DMS153 (cell line): ENCODE results near the gene RAPGEF6.
"Not testable (repeated sequence)": the region's sequence is repeated elsewhere in the genome, so short reads cannot be mapped to it uniquely, and the experiment has no call there.

Experiments used
- DNase-seq: peaks from one replicate; lab custom pipeline; 2025; lab: John Stamatoyannopoulos, UW

The RAPGEF6 gene

GRCh38 chr5:131640043-131640856 is 5.2 kb upstream of the RAPGEF6 start:
- no peak for DNase-seq

- DNase-seq = no peak
Observed at GRCh38 chr5:131639148-131639547, 4.1 kb upstream of the RAPGEF6 start.

GRCh38 chr5:131637694-131638093 is 2.7 kb upstream of the RAPGEF6 start:
- DNase-seq = no peak

GRCh38 chr5:131635684-131636572 is 899 bp upstream of the RAPGEF6 start:
- DNase-seq = no peak

- peak; percentile 0 for DNase-seq
Observed at GRCh38 chr5:131634666-131634995, 398 bp downstream of the RAPGEF6 start.

GRCh38 chr5:131634238-131634637 is 791 bp downstream of the RAPGEF6 start:
- DNase-seq = no peak

GRCh38 chr5:131633830-131634229 is 1.2 kb downstream of the RAPGEF6 start:
- DNase-seq = no peak

GRCh38 chr5:131630963-131631350 is 4.1 kb downstream of the RAPGEF6 start:
- DNase-seq = no peak

- DNase-seq = no peak
Observed at GRCh38 chr5:131630208-131630962, 4.6 kb downstream of the RAPGEF6 start.

GRCh38 chr5:131628990-131629389 is 6.0 kb downstream of the RAPGEF6 start:
- no peak for DNase-seq

- no peak for DNase-seq
Observed at GRCh38 chr5:131627207-131627865, 7.7 kb downstream of the RAPGEF6 start.

GRCh38 chr5:131622633-131623032 is 12.4 kb downstream of the RAPGEF6 start:
- DNase-seq = no peak

- not testable (repeated sequence) for DNase-seq
Observed at GRCh38 chr5:131621164-131621563, 13.9 kb downstream of the RAPGEF6 start.

GRCh38 chr5:131619102-131619501 is 15.9 kb downstream of the RAPGEF6 start:
- no peak for DNase-seq

GRCh38 chr5:131617140-131617822 is 17.7 kb downstream of the RAPGEF6 start:
- DNase-seq = no peak

GRCh38 chr5:131615957-131616356 is 19.1 kb downstream of the RAPGEF6 start:
- no peak for DNase-seq

GRCh38 chr5:131613423-131613822 is 21.6 kb downstream of the RAPGEF6 start:
- no peak for DNase-seq

- DNase-seq = no peak
Observed at GRCh38 chr5:131611064-131611381, 24.0 kb downstream of the RAPGEF6 start.

- no peak for DNase-seq
Observed at GRCh38 chr5:131610198-131611063, 24.6 kb downstream of the RAPGEF6 start.

GRCh38 chr5:131609774-131610173 is 25.3 kb downstream of the RAPGEF6 start:
- DNase-seq = no peak
